Bronchial epithelial cell (primary cell): ENCODE measurements around the gene PTS. TPM values are rescaled to one million over a fixed set of nuclear protein-coding genes. Genes with fewer than 3 reads are reported as not detected.

Source experiments
- DNase-seq: peaks from one replicate; pipeline ENCODE4 v3.0.0-alpha.2; 2010; ENCODE audit warnings: low read depth
- FAIRE-seq: peaks from 2 replicates; lab custom pipeline; 2011; peaks lifted over from hg19 to GRCh38; lab: Jason Lieb, UNC
- H3K27me3 ChIP-seq: 2 replicates; pipeline ENCODE4 v1.5.1; 2011; ENCODE audit warnings: low read length; ENCODE audit not compliant: control insufficient read depth, insufficient read depth
- H3K36me3 ChIP-seq: 2 replicates; pipeline ENCODE4 v1.5.1; 2011; ENCODE audit warnings: low read length; ENCODE audit not compliant: control insufficient read depth, insufficient read depth
- H3K4me3 ChIP-seq: 2 replicates; pipeline ENCODE4 v1.5.1; 2011; ENCODE audit warnings: mild to moderate bottlenecking, low read depth, low read length, control low read depth
- CTCF ChIP-seq: IDR thresholded peaks from 2 replicates; pipeline ENCODE4 v1.5.1; 2011; ENCODE audit warnings: mild to moderate bottlenecking, moderate library complexity, low read length, control low read depth, inconsistent platforms; ENCODE audit not compliant: insufficient read depth, severe bottlenecking
- total RNA-seq: library from RNA; depleted of rRNA; stranded (reverse); fragments of >200 nt; gene quantifications from 2 replicates; pipeline ENCODE4 v1.2.1, GENCODE V29; 2014

Gene PTS
- total RNA-seq, 1 donor from 2014 or later, result 68.4 TPM

- Histone ChIP-seq H3K27me3 (no peaks in the 10 kb centered on the region), H3K4me3 (peak overlapping the region; percentile 21), H3K36me3 (no peaks in the 10 kb centered on the region)
- TF ChIP-seq CTCF, result peak; percentile 82
- DNase-seq (no peak), FAIRE-seq (no peak)
Observed at GRCh38 chr11:112279901-112280267, 53.7 kb downstream of the PTS start.

GRCh38 chr11:112280268-112281126, 54.3 kb downstream of the PTS start:
- FAIRE-seq, result no peak

GRCh38 chr11:112281726-112282125, 55.5 kb downstream of the PTS start:
- H3K36me3 ChIP-seq, result no peaks in the 10 kb centered on the region
- no peak overlapping the region for H3K4me3 ChIP-seq
- FAIRE-seq (no peak), DNase-seq (no peak)
- TF ChIP-seq CTCF, result no peak
- H3K27me3 ChIP-seq, result no peaks in the 10 kb centered on the region

More at GRCh38 chr11:112280268-112281126, 54.3 kb downstream of the PTS start:
- peak overlapping the region; percentile 21 for H3K4me3 ChIP-seq
- peak; percentile 79 for DNase-seq
- H3K36me3 ChIP-seq, result no peaks in the 10 kb centered on the region
- H3K27me3 ChIP-seq, result no peaks in the 10 kb centered on the region
- peak; percentile 77 for TF ChIP-seq CTCF

Other genes starting within 250 kb of the PTS start
- gene DLAT, start 201.0 kb upstream of the PTS start, total RNA-seq, result 24.5 and 27.4 TPM in 2 replicates
- 0.51 and 0.53 TPM in 2 replicates for gene PIH1D2, start 152.4 kb upstream of the PTS start, total RNA-seq
- 23.3 and 24.5 TPM in 2 replicates for gene NKAPD1, start 152.1 kb upstream of the PTS start, total RNA-seq
- 66.3 and 78.6 TPM in 2 replicates for gene TIMM8B, start 139.7 kb upstream of the PTS start, total RNA-seq
- 103 and 133 TPM in 2 replicates for gene SDHD, start 139.6 kb upstream of the PTS start, total RNA-seq
- 33.8 and 72.1 TPM in 2 replicates for gene IL18, start 62.3 kb upstream of the PTS start, total RNA-seq
- 0.26 TPM in 1 of 2 replicates, not detected in the other for gene TEX12, start 59.1 kb upstream of the PTS start, total RNA-seq
- gene BCO2, start 50.9 kb upstream of the PTS start, total RNA-seq, result 1.0 and 2.1 TPM in 2 replicates
- gene PLET1, start 34.4 kb downstream of the PTS start, total RNA-seq, result not detected in 2 replicates